ENCODE data around the gene RNF113A.
"Not testable (repeated sequence)": the region's sequence is repeated elsewhere in the genome, so short reads cannot be mapped to it uniquely, and the experiment has no call there.

The RNF113A gene

GRCh38 chrX:119871599-119872395 is at the start of gene RNF113A, which contains the start of gene NDUFA1:
Gene RNF113A (minus strand): TSS chrX:119871733. CDS start chrX:119871613, 120 bp downstream.
Gene NDUFA1 (plus strand): TSS chrX:119871832. CDS start chrX:119871912, 80 bp downstream.
- DNase-seq: peak; percentile 83

GRCh38 chrX:119919835-119920585 is 48.5 kb upstream of the RNF113A start:
- no peak for DNase-seq

- no peak for DNase-seq
Observed at GRCh38 chrX:119917877-119918276, 46.3 kb upstream of the RNF113A start.

- DNase-seq: no peak
Observed at GRCh38 chrX:119916310-119916709, 44.8 kb upstream of the RNF113A start.

- no peak for DNase-seq
Observed at GRCh38 chrX:119900976-119901375, 29.4 kb upstream of the RNF113A start.

GRCh38 chrX:119899125-119899524 is 27.6 kb upstream of the RNF113A start:
- DNase-seq: no peak

- no peak for DNase-seq
Observed at GRCh38 chrX:119895843-119896326, 24.4 kb upstream of the RNF113A start, which contains the start of gene AKAP14. Gene AKAP14 (plus strand): TSS chrX:119895893. CDS start chrX:119903224, 7,331 bp downstream.

- DNase-seq: not testable (repeated sequence)
Observed at GRCh38 chrX:119891961-119892692, 20.6 kb upstream of the RNF113A start.

- DNase-seq: not testable (repeated sequence)
Observed at GRCh38 chrX:119890626-119891025, 19.1 kb upstream of the RNF113A start.

- DNase-seq: peak; percentile 5
Observed at GRCh38 chrX:119887721-119888425, 16.3 kb upstream of the RNF113A start.

GRCh38 chrX:119885554-119886428 is 14.3 kb upstream of the RNF113A start:
- no peak for DNase-seq

- no peak for DNase-seq
Observed at GRCh38 chrX:119880552-119881437, 9.3 kb upstream of the RNF113A start.

GRCh38 chrX:119880076-119880475 is 8.5 kb upstream of the RNF113A start:
- DNase-seq: no peak

GRCh38 chrX:119878740-119879139 is 7.2 kb upstream of the RNF113A start:
- no peak for DNase-seq

GRCh38 chrX:119871245-119871598 is 311 bp downstream of the RNF113A start:
- DNase-seq: no peak

GRCh38 chrX:119870626-119871131 is 854 bp downstream of the RNF113A start:
- DNase-seq: no peak

GRCh38 chrX:119853444-119853843 is 18.1 kb downstream of the RNF113A start:
- DNase-seq: peak; percentile 18

- peak; percentile 95 for DNase-seq
Observed at GRCh38 chrX:119852382-119853353, 18.9 kb downstream of the RNF113A start, which contains the start of gene UPF3B. Gene UPF3B (minus strand): TSS chrX:119852963. CDS start chrX:119852928, 35 bp downstream.

GRCh38 chrX:119833905-119834304 is 37.6 kb downstream of the RNF113A start:
- DNase-seq: no peak

All from midbrain (tissue), 1 donor.